ENCODE data around the gene PLLP. TPM values are rescaled to one million over a fixed set of nuclear protein-coding genes. Genes with fewer than 3 reads are reported as not detected.

PLLP gene
- total and polyA plus RNA-seq, 10 donors: 4.7 to 53.1 (median 17.2) TPM

GRCh38 chr16:57301126-57301817 is 16.8 kb upstream of the PLLP start:
- DNase-seq: peak; percentile 82
- Histone ChIP-seq H3K4me1 (peaks cover 13 to 50% (median 35%) of the 10 kb centered on the region in 6 donors), H3K27me3 (replicated peaks in 1 of 7) (peaks cover 0 to 6% (median 0%) of the 10 kb centered on the region in 7 donors), H3K36me3 (no peaks in the 10 kb centered on the region), H3K27ac (peak overlapping the region in 4 of 8 donors; percentile 47 to 95 (median 89)), H3K9me3 (no peaks in the 10 kb centered on the region), H3K4me3 (peak overlapping the region in 2 of 8 donors; percentile 49 to 66)
- intact Hi-C loops (cut with DNase I; ENCODE audit: low total_unique reads): loop anchor here (2.0 to 5.0 kb wide), 2 partner anchors 116 to 216 kb away; no protein-coding TSS in a partner anchor
- 47 to 58% (median 48%) methylated on average over 19 of the region's 19 CpGs for WGBS, 5 donors
- TF ChIP-seq POLR2AphosphoS5 (IDR thresholded peaks at IDR 0.05) (no peak), POLR2A (IDR thresholded peaks at IDR 0.05) (no peak)
- TF ChIP-seq, protein P1, sequence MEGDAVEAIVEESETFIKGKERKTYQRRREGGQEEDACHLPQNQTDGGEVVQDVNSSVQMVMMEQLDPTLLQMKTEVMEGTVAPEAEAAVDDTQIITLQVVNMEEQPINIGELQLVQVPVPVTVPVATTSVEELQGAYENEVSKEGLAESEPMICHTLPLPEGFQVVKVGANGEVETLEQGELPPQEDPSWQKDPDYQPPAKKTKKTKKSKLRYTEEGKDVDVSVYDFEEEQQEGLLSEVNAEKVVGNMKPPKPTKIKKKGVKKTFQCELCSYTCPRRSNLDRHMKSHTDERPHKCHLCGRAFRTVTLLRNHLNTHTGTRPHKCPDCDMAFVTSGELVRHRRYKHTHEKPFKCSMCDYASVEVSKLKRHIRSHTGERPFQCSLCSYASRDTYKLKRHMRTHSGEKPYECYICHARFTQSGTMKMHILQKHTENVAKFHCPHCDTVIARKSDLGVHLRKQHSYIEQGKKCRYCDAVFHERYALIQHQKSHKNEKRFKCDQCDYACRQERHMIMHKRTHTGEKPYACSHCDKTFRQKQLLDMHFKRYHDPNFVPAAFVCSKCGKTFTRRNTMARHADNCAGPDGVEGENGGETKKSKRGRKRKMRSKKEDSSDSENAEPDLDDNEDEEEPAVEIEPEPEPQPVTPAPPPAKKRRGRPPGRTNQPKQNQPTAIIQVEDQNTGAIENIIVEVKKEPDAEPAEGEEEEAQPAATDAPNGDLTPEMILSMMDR (IDR thresholded peaks at IDR 0.05 in 8 of 11, conservative IDR thresholded peaks at IDR 0.05 in 3 of 11): no peak

GRCh38 chr16:57300387-57301125 is 16.1 kb upstream of the PLLP start:
- peaks cover 13 to 50% (median 35%) of the 10 kb centered on the region in 6 donors for H3K4me1 ChIP-seq
- H3K4me3 ChIP-seq: peak overlapping the region; percentile 25 to 66 (median 46)
- H3K27ac ChIP-seq: peak overlapping the region; percentile 89 to 95 (median 90)

DNA sequence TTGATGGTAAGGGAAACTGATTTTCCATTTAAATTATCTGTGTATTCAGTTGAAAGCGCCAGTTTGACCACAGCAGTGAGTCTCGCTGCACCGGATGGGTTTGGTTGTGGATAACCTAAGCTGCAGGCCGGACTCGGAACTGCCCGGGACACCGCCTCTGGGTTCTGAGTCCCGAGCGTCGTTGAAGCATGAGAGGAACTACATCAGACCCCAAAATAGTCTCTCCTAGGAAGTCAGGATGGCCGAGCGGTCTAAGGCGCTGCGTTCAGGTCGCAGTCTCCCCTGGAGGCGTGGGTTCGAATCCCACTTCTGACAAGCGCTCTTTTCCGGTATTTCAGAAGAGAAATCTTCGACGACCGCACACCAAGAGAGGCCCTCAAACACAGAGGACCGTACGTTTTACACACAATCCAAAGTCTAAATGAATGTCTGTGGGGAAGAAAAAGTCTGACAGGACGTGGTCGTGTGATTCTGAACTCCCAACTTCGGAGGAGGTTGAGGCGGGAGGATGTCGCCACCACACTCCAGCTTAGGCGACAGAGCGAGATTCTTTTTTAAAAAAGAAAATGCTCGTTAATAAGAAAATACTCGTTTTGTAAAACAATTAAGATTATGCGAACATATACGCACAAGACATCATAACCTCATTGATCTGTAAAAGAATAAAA is 15.4 kb upstream of the PLLP start:
- H3K9me3 ChIP-seq: no peaks in the 10 kb centered on the region
- peak; percentile 92 for DNase-seq
- peak overlapping the region; percentile 25 to 66 (median 46) for H3K4me3 ChIP-seq

More at GRCh38 chr16:57300387-57301125, 16.1 kb upstream of the PLLP start:
- 4 to 9% (median 5%) methylated on average over 31 to 36 of the region's 36 CpGs for WGBS, 5 donors
- peaks cover 0 to 6% (median 0%) of the 10 kb centered on the region in 7 donors for H3K27me3 ChIP-seq (replicated peaks in 1 of 7)
- H3K36me3 ChIP-seq: no peaks in the 10 kb centered on the region
- H3K9me3 ChIP-seq: no peaks in the 10 kb centered on the region
- intact Hi-C loops (cut with DNase I; ENCODE audit: low total_unique reads): loop anchor here (2.0 to 5.0 kb wide), 2 partner anchors 116 to 217 kb away; no protein-coding TSS in a partner anchor
- peak; percentile 99 for DNase-seq
- TF ChIP-seq POLR2AphosphoS5 (IDR thresholded peaks at IDR 0.05): peak; percentile 78 to 89 (median 87)
- peak in 2 of 3 donors; percentile 40 to 67 for TF ChIP-seq POLR2A (IDR thresholded peaks at IDR 0.05)
- TF ChIP-seq, protein P1 (IDR thresholded peaks at IDR 0.05 in 8 of 11, conservative IDR thresholded peaks at IDR 0.05 in 3 of 11): peak; percentile 94 to 100 (median 99)

More for the DNA sequence above, 15.4 kb upstream of the PLLP start:
- Histone ChIP-seq H3K27ac (peak overlapping the region; percentile 89 to 95 (median 90)), H3K36me3 (no peaks in the 10 kb centered on the region), H3K27me3 (replicated peaks in 1 of 7) (peaks cover 0 to 6% (median 0%) of the 10 kb centered on the region in 7 donors), H3K4me1 (peaks cover 13 to 50% (median 35%) of the 10 kb centered on the region in 6 donors)
- intact Hi-C loops (cut with DNase I; ENCODE audit: low total_unique reads): loop anchor here (2.0 to 5.0 kb wide), 2 partner anchors 117 to 217 kb away; no protein-coding TSS in a partner anchor
- WGBS, 5 donors: 0 to 1% (median 0%) methylated on average over 29 to 35 of the region's 35 CpGs
- peak in 1 of 3 donors; percentile 7 for TF ChIP-seq POLR2A (IDR thresholded peaks at IDR 0.05)
- TF ChIP-seq, protein P1 (IDR thresholded peaks at IDR 0.05 in 8 of 11, conservative IDR thresholded peaks at IDR 0.05 in 3 of 11): peak in 9 of 11 experiments; percentile 27 to 68 (median 44)
- TF ChIP-seq POLR2AphosphoS5 (IDR thresholded peaks at IDR 0.05): peak; percentile 27 to 80 (median 69)

Data from spleen (tissue), 11 donors.